ENCODE data around the gene ATRNL1. TPM values are rescaled to one million over a fixed set of nuclear protein-coding genes. Genes with fewer than 3 reads are reported as not detected.
A peak's percentile ranks its signal among the peaks of the same experiment; 100 is the strongest.

ATRNL1 gene
- total RNA-seq, 2 donors from 2014 or later: 4.1 to 4.5 TPM

DNA sequence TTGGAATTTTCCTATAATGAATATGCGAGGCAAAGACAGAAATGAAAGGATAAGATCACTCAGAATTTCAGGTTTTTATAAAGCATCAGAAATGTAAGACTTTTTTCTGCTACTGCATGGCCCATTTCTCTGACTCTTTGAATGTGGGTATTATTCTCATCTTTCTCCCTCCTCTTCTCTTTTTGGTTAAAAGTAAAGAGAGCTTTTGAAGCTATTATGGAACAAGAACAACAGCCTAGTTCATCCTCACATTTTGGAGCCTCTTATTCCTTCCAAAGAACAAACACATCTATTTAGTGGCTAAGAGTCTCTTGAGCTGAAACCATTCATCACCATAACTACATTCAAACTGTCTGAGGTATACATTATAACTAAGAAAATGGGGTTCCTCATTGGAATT lies 19.4 kb upstream of the ATRNL1 start:
- H3K4me3 ChIP-seq: no peak overlapping the region
- no peaks in the 10 kb centered on the region for H3K4me1 ChIP-seq
- H3K27ac ChIP-seq: no peak overlapping the region
- no peaks in the 10 kb centered on the region for H3K27me3 ChIP-seq
- TF ChIP-seq, protein P1, sequence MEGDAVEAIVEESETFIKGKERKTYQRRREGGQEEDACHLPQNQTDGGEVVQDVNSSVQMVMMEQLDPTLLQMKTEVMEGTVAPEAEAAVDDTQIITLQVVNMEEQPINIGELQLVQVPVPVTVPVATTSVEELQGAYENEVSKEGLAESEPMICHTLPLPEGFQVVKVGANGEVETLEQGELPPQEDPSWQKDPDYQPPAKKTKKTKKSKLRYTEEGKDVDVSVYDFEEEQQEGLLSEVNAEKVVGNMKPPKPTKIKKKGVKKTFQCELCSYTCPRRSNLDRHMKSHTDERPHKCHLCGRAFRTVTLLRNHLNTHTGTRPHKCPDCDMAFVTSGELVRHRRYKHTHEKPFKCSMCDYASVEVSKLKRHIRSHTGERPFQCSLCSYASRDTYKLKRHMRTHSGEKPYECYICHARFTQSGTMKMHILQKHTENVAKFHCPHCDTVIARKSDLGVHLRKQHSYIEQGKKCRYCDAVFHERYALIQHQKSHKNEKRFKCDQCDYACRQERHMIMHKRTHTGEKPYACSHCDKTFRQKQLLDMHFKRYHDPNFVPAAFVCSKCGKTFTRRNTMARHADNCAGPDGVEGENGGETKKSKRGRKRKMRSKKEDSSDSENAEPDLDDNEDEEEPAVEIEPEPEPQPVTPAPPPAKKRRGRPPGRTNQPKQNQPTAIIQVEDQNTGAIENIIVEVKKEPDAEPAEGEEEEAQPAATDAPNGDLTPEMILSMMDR (IDR thresholded peaks at IDR 0.05): no peak
- peaks cover 0 to 4% of the 10 kb centered on the region in 2 donors for H3K9me3 ChIP-seq
- no peaks in the 10 kb centered on the region for H3K36me3 ChIP-seq
- DNase-seq (ENCODE audit: low spot score): no peak

DNA sequence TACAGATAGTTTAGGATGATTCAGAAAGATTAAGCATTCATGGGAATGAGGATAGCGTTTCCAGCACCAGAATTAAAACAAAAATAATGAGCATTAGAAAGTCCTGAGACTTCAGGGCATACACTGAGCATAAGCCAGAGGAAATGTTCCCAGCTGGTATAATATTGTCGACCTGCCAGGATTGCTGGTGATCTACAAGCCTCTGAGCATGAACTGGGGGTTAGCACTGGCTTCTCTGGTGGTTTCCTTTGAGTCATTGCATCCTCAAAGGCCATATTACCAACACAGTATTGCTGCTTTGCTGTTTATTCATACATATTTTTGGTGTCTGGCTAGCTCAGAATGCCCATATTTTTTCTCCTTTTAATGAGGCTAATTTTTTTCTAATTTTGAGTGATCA lies 10.7 kb upstream of the ATRNL1 start:
- no peak overlapping the region for H3K27ac ChIP-seq
- no peaks in the 10 kb centered on the region for H3K36me3 ChIP-seq
- TF ChIP-seq, protein P1 (IDR thresholded peaks at IDR 0.05): no peak
- peaks cover 0 to 20% of the 10 kb centered on the region in 2 donors for H3K9me3 ChIP-seq
- H3K27me3 ChIP-seq: no peaks in the 10 kb centered on the region
- H3K4me1 ChIP-seq: no peaks in the 10 kb centered on the region
- no peak overlapping the region for H3K4me3 ChIP-seq
- no peak for DNase-seq (ENCODE audit: low spot score)

DNA sequence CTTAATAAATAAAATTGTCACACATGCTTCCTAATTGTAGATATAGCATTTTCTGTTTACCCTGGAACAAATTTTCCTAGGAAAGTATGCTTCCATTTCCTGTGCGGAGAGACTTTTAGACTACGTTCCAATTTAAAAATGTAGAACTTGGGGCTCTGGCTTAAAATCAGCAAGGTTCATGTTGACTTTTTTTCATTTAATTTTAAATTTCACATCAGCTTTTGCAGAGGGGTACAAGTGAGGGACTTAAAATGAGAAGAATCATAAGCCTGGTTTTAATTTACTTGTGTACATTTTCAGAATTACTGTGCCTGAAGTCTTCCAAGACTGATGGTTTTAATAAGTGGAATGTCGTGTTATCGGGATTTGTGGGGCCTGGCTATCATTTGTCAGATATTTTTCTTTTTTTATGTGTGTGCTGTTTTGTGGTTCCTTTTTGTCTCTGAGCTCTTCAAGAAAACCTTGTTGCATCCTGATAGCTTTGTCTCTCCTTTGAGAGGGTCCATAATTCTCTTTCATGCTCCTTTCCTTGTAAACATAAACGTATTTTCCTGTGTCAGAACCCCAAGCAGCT lies 8.8 kb upstream of the ATRNL1 start:
- no peak for DNase-seq (ENCODE audit: low spot score)
- H3K36me3 ChIP-seq: no peaks in the 10 kb centered on the region
- H3K27ac ChIP-seq: no peak overlapping the region
- peaks cover 0 to 11% of the 10 kb centered on the region in 2 donors for H3K9me3 ChIP-seq
- TF ChIP-seq, protein P1 (IDR thresholded peaks at IDR 0.05): no peak
- H3K27me3 ChIP-seq: no peaks in the 10 kb centered on the region
- H3K4me3 ChIP-seq: no peak overlapping the region
- no peaks in the 10 kb centered on the region for H3K4me1 ChIP-seq

DNA sequence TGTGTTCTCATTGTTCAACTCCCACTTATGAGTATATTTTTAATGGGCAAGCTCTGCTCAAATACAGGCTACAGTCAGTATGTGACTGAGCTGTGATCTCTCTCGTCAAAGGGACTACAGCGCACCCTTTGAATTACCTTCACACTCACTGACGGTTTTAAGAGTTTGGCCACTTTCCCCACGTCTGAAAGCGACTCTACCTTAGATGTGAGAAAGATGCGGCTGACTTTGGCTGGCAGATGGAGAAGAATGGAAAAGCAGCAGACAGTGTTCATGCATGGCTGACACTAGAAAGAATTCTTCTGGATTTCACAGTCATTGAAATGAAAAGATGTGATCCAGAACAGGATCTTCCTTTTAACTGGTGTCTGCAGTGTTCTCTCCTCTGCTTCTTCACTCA lies 2.0 kb upstream of the ATRNL1 start:
- Histone ChIP-seq H3K4me1 (peaks cover 0 to 13% of the 10 kb centered on the region in 2 donors), H3K36me3 (no peaks in the 10 kb centered on the region), H3K4me3 (no peak overlapping the region), H3K27ac (no peak overlapping the region), H3K27me3 (peaks cover 0 to 6% of the 10 kb centered on the region in 2 donors), H3K9me3 (peaks cover 0 to 5% of the 10 kb centered on the region in 2 donors)
- DNase-seq (ENCODE audit: low spot score): no peak
- TF ChIP-seq, protein P1 (IDR thresholded peaks at IDR 0.05): no peak

DNA sequence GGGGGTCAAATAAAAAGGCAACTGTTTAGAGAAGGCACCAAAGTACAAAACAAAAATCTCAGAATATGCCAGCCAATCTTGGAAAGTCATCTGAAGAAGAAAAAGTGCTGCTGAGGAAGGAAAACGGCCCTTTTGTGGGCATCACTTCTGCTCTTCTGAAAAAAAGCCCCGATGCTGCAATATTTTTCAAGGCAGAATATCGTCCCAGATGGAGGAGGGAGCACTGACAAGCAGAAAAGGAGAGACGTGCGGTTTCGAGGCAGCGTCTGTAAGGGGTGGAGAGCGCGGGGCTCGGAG lies 959 bp upstream of the ATRNL1 start:
- Histone ChIP-seq H3K9me3 (peaks cover 0 to 3% of the 10 kb centered on the region in 2 donors), H3K27ac (no peak overlapping the region), H3K36me3 (no peaks in the 10 kb centered on the region), H3K27me3 (peaks cover 0 to 6% of the 10 kb centered on the region in 2 donors), H3K4me3 (peak overlapping the region; percentile 51 to 65), H3K4me1 (peaks cover 0 to 13% of the 10 kb centered on the region in 2 donors)
- DNase-seq (ENCODE audit: low spot score): no peak
- TF ChIP-seq, protein P1 (IDR thresholded peaks at IDR 0.05): no peak

All from right atrium auricular region (tissue), 2 donors.